CD4-positive, alpha-beta memory T cell (primary cell): Measurements from ENCODE around the gene DDAH1. TPM values are rescaled to one million over a fixed set of nuclear protein-coding genes. Genes with fewer than 3 reads are reported as not detected.

Experiments used
- CTCF ChIA-PET: fragments of 350-600 bp; sonication (Branson Sonifier 250); formaldehyde crosslinking; loops from one replicate; lab custom pipeline; 2021; ENCODE audit warnings: inconsistent platforms; ENCODE audit not compliant: partially characterized antibody; lab: Charles Lee
- POLR2A ChIA-PET: fragments of 350-600 bp; sonication (Branson Sonifier 250); formaldehyde crosslinking; loops from one replicate; lab custom pipeline; 2021; ENCODE audit not compliant: partially characterized antibody; lab: Charles Lee
- DNase-seq, 5 donors: peaks; one replicate each; pipeline versions ENCODE4 v3.0.0 to v3.0.0-alpha.2; 2020 to 2022; ENCODE audit warnings: mixed read lengths in 1 of 5
- H3K27ac ChIP-seq: one replicate; pipeline ENCODE4 v1.7.0; 2013; ENCODE audit warnings: low read depth, low read length
- H3K27me3 ChIP-seq: 2 replicates; pipeline ENCODE4 v1.7.0; 2013; ENCODE audit warnings: mild to moderate bottlenecking, low read length, moderate library complexity; ENCODE audit not compliant: insufficient read depth
- H3K36me3 ChIP-seq: 2 replicates; pipeline ENCODE4 v1.7.0; 2013; ENCODE audit warnings: mild to moderate bottlenecking, low read length, moderate library complexity; ENCODE audit not compliant: insufficient read depth
- H3K4me1 ChIP-seq: 2 replicates; pipeline ENCODE4 v1.7.0; 2013; ENCODE audit warnings: mild to moderate bottlenecking, low read length, moderate library complexity; ENCODE audit not compliant: insufficient read depth
- H3K4me3 ChIP-seq, 2 donors: one replicate each; pipeline ENCODE4 v1.7.0; 2013; ENCODE audit warnings: low read length in 2 of 2, mild to moderate bottlenecking in 1 of 2
- H3K9me3 ChIP-seq, 2 donors: one replicate each; pipeline ENCODE4 v1.7.0; 2013; ENCODE audit warnings: low read length in 2 of 2, control low read depth in 1 of 2; ENCODE audit not compliant: control insufficient read depth in 1 of 2
- H3K27ac Mint-ChIP-seq, 7 donors: one replicate each; pipeline ENCODE4 v1.8.0; 2020 to 2021; ENCODE audit warnings: mixed read lengths in 7 of 7, mild to moderate bottlenecking in 6 of 7, inconsistent platforms in 3 of 7, moderate library complexity in 3 of 7
- H3K27me3 Mint-ChIP-seq, 2 donors: one replicate each; pipeline ENCODE4 v1.8.0; 2020 to 2021; ENCODE audit warnings: mixed read lengths in 2 of 2
- H3K36me3 Mint-ChIP-seq, 2 donors: one replicate each; pipeline ENCODE4 v1.8.0; 2020 to 2021; ENCODE audit warnings: mixed read lengths in 2 of 2, inconsistent platforms in 1 of 2, mild to moderate bottlenecking in 1 of 2
- H3K4me1 Mint-ChIP-seq, 4 donors: one replicate each; pipeline ENCODE4 v1.8.0; 2020 to 2021; ENCODE audit warnings: mixed read lengths in 4 of 4, mild to moderate bottlenecking in 1 of 4
- H3K4me3 Mint-ChIP-seq, 8 donors: one replicate each; pipeline ENCODE4 v1.8.0; 2020 to 2021; ENCODE audit warnings: mixed read lengths in 8 of 8, mild to moderate bottlenecking in 7 of 8, moderate library complexity in 6 of 8, inconsistent platforms in 3 of 8
- H3K9me3 Mint-ChIP-seq, 8 donors: one replicate each; pipeline ENCODE4 v1.8.0; 2020 to 2021; ENCODE audit warnings: mixed read lengths in 8 of 8, mild to moderate bottlenecking in 5 of 8, inconsistent platforms in 3 of 8, moderate library complexity in 1 of 8
- intact Hi-C: fragments of 100-400 bp; cut with micrococcal nuclease; formaldehyde crosslinking; loops from one replicate; pipeline ENCODE4 v1.15.1; 2023
- polyA plus RNA-seq, 2 donors: library from polyadenylated mRNA; unstranded; fragments of 300-500 nt; fragmentation: Illumina TruSeq; gene quantifications; one replicate each; pipeline ENCODE4 v1.2.3, GENCODE V29; 2021
- total RNA-seq, 2 experiments: library from RNA; stranded (reverse); gene quantifications; one replicate each; pipeline ENCODE4 v1.2.3, GENCODE V29; 2021

The DDAH1 gene
- total and polyA plus RNA-seq, 4 experiments from 2014 or later = not detected

GRCh38 chr1:85314726-85315125, 150.2 kb downstream of the DDAH1 start:
- Histone ChIP-seq H3K4me3 (no peak overlapping the region), H3K27me3 (peaks cover 4% of the 10 kb centered on the region), H3K4me1 (no peaks in the 10 kb centered on the region), H3K36me3 (no peaks in the 10 kb centered on the region), H3K9me3 (no peaks in the 10 kb centered on the region), H3K27ac (no peak overlapping the region)
- Mint-ChIP-seq H3K36me3 (no peaks in the 10 kb centered on the region), H3K9me3 (no peaks in the 10 kb centered on the region), H3K4me3 (no peak overlapping the region), H3K27ac (no peak overlapping the region), H3K4me1 (no peaks in the 10 kb centered on the region), H3K27me3 (peaks cover 33% of the 10 kb centered on the region in 2 donors)
- CTCF ChIA-PET = no interaction called here
- no peak for DNase-seq
- intact Hi-C loops = no loop called here
- POLR2A ChIA-PET = no interaction called here

GRCh38 chr1:85313888-85314696, 150.9 kb downstream of the DDAH1 start:
- intact Hi-C loops = no loop called here
- no peak for DNase-seq
- Histone ChIP-seq H3K27ac (no peak overlapping the region), H3K27me3 (peaks cover 6% of the 10 kb centered on the region), H3K9me3 (no peaks in the 10 kb centered on the region), H3K36me3 (no peaks in the 10 kb centered on the region), H3K4me3 (no peak overlapping the region), H3K4me1 (no peaks in the 10 kb centered on the region)
- POLR2A ChIA-PET = no interaction called here
- Mint-ChIP-seq H3K27ac (no peak overlapping the region), H3K9me3 (no peaks in the 10 kb centered on the region), H3K4me1 (no peaks in the 10 kb centered on the region), H3K36me3 (no peaks in the 10 kb centered on the region), H3K4me3 (no peak overlapping the region), H3K27me3 (peaks cover 36 to 37% of the 10 kb centered on the region in 2 donors)
- CTCF ChIA-PET = no interaction called here

DNA sequence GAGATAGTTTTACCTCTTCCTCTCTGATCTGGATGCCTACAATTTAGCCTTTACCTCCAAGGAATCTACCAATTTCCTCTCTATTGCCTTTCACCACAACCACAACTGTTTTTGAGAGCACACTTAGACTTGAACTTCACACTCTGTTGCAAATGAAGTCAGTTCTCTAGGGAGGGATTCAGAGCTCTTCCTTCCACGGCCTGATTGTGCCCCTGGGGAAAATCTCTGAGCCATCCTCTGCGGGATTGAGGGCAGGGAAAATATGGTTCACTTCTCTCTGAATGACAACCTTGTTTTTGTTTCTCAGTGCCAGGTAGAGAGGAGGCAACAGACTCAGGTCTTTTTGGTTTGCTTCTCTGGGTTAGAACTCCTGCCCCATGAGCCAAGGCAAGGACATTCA, 153.1 kb downstream of the DDAH1 start:
- peaks cover 12% of the 10 kb centered on the region for H3K27me3 ChIP-seq
- no peak overlapping the region for H3K4me3 Mint-ChIP-seq
- H3K27ac ChIP-seq = no peak overlapping the region
- H3K36me3 ChIP-seq = no peaks in the 10 kb centered on the region
- intact Hi-C loops = no loop called here
- H3K9me3 ChIP-seq = no peaks in the 10 kb centered on the region
- peaks cover 32% of the 10 kb centered on the region in 2 donors for H3K27me3 Mint-ChIP-seq
- peaks cover 8% of the 10 kb centered on the region for H3K4me1 ChIP-seq
- no peak overlapping the region for H3K27ac Mint-ChIP-seq
- POLR2A ChIA-PET = no interaction called here
- DNase-seq = no peak
- CTCF ChIA-PET = no interaction called here
- H3K4me1 Mint-ChIP-seq = peaks cover 2 to 9% (median 5%) of the 10 kb centered on the region in 4 donors
- no peak overlapping the region for H3K4me3 ChIP-seq
- no peaks in the 10 kb centered on the region for H3K36me3 Mint-ChIP-seq
- no peaks in the 10 kb centered on the region for H3K9me3 Mint-ChIP-seq

- peaks cover 25 to 29% of the 10 kb centered on the region in 2 donors for H3K27me3 Mint-ChIP-seq
Observed at GRCh38 chr1:85308833-85309350, 156.1 kb downstream of the DDAH1 start.

GRCh38 chr1:85307987-85308832, 156.7 kb downstream of the DDAH1 start:
- ChIA-PET POLR2A (no interaction called here), CTCF (interaction anchor here (1.0 to 2.8 kb wide), 5 partner anchors 11 to 710 kb away, joined by 3 to 19 read pairs (median 4); partner anchors contain the start of gene BCL10)
- Mint-ChIP-seq H3K36me3 (no peaks in the 10 kb centered on the region), H3K4me3 (peak overlapping the region; percentile 63 to 89 (median 80)), H3K27me3 (peaks cover 19 to 26% of the 10 kb centered on the region in 2 donors), H3K4me1 (peaks cover 2 to 9% (median 5%) of the 10 kb centered on the region in 4 donors), H3K9me3 (no peaks in the 10 kb centered on the region), H3K27ac (peak overlapping the region in 1 of 7 donors; percentile 41)
- no peak overlapping the region for H3K27ac ChIP-seq
- H3K36me3 ChIP-seq = no peaks in the 10 kb centered on the region
- H3K9me3 ChIP-seq = no peaks in the 10 kb centered on the region
- DNase-seq = peak in 4 of 5 donors; percentile 36 to 48 (median 42)
- intact Hi-C loops = loop anchor here (5.0 kb wide), 1 partner anchor 384 kb away; no protein-coding TSS in a partner anchor
- H3K4me3 ChIP-seq = peak overlapping the region in 1 of 2 donors; percentile 24
- peaks cover 8% of the 10 kb centered on the region for H3K4me1 ChIP-seq
- peaks cover 12% of the 10 kb centered on the region for H3K27me3 ChIP-seq

More at GRCh38 chr1:85308833-85309350, 156.1 kb downstream of the DDAH1 start:
- H3K36me3 ChIP-seq = no peaks in the 10 kb centered on the region
- no peak for DNase-seq
- no peaks in the 10 kb centered on the region for H3K36me3 Mint-ChIP-seq
- H3K9me3 ChIP-seq = no peaks in the 10 kb centered on the region
- H3K4me1 Mint-ChIP-seq = peaks cover 2 to 9% (median 5%) of the 10 kb centered on the region in 4 donors
- no peaks in the 10 kb centered on the region for H3K9me3 Mint-ChIP-seq
- no peak overlapping the region for H3K4me3 ChIP-seq
- peaks cover 8% of the 10 kb centered on the region for H3K4me1 ChIP-seq
- no peak overlapping the region for H3K27ac ChIP-seq
- H3K27me3 ChIP-seq = peaks cover 12% of the 10 kb centered on the region
- peak overlapping the region in 3 of 8 donors; percentile 58 to 89 (median 80) for H3K4me3 Mint-ChIP-seq
- POLR2A ChIA-PET = no interaction called here
- CTCF ChIA-PET = interaction anchor here (1.1 to 2.8 kb wide), 3 partner anchors 12 to 383 kb away, joined by 3 to 19 read pairs (median 6); partner anchors contain the start of gene BCL10
- intact Hi-C loops = loop anchor here (5.0 kb wide), 1 partner anchor 383 kb away; no protein-coding TSS in a partner anchor
- H3K27ac Mint-ChIP-seq = no peak overlapping the region

GRCh38 chr1:85306236-85306635, 158.7 kb downstream of the DDAH1 start:
- intact Hi-C loops = loop anchor here (5.0 kb wide), 1 partner anchor 386 kb away; no protein-coding TSS in a partner anchor
- no peak overlapping the region for H3K27ac Mint-ChIP-seq

More at GRCh38 chr1:85306236-85306635, 158.7 kb downstream of the DDAH1 start:
- POLR2A ChIA-PET = no interaction called here
- Mint-ChIP-seq H3K4me1 (peaks cover 2 to 9% (median 5%) of the 10 kb centered on the region in 4 donors), H3K27me3 (peaks cover 14 to 20% of the 10 kb centered on the region in 2 donors), H3K9me3 (no peaks in the 10 kb centered on the region), H3K4me3 (no peak overlapping the region), H3K36me3 (no peaks in the 10 kb centered on the region)
- CTCF ChIA-PET = interaction anchor here (2.6 kb wide), 1 partner anchor 30 kb away, joined by 6 read pairs; the partner anchor contains the start of gene BCL10
- Histone ChIP-seq H3K27ac (no peak overlapping the region), H3K9me3 (no peaks in the 10 kb centered on the region), H3K27me3 (peaks cover 12% of the 10 kb centered on the region), H3K36me3 (no peaks in the 10 kb centered on the region), H3K4me3 (no peak overlapping the region), H3K4me1 (peaks cover 8% of the 10 kb centered on the region)
- DNase-seq = no peak
